DOHH2 (cell line): ENCODE measurements around the gene GATA3.

Source experiments
- H3F3A ChIP-seq: fragments of 200-600 bp; sonication (generic), shearing (Covaris generic); 2 replicates; pipeline ENCODE4 v1.6.0; 2016; ENCODE audit warnings: antibody characterized with exemption, mild to moderate bottlenecking; ENCODE audit not compliant: control insufficient read depth, insufficient read depth
- H3K27ac ChIP-seq: fragments of 200-600 bp; sonication (generic); 2 replicates; pipeline ENCODE4 v1.5.1; 2014; ENCODE audit warnings: low read depth, mild to moderate bottlenecking, low read length, moderate library complexity
- H3K27me3 ChIP-seq: fragments of 200-600 bp; sonication (generic); 2 replicates; pipeline ENCODE4 v1.6.1; 2014; ENCODE audit warnings: mild to moderate bottlenecking, low read length, mixed read lengths; ENCODE audit not compliant: control insufficient read depth
- H3K36me3 ChIP-seq: fragments of 200-600 bp; sonication (generic); 2 replicates; pipeline ENCODE4 v1.6.1; 2014; ENCODE audit warnings: mild to moderate bottlenecking, low read length, moderate library complexity, mixed read lengths; ENCODE audit not compliant: control insufficient read depth
- H3K4me1 ChIP-seq: fragments of 200-600 bp; sonication (generic); 2 replicates; pipeline ENCODE4 v1.6.1; 2014; ENCODE audit warnings: mild to moderate bottlenecking, low read length, mixed read lengths; ENCODE audit not compliant: control insufficient read depth
- H3K4me2 ChIP-seq: fragments of 200-600 bp; sonication (generic); 2 replicates; pipeline ENCODE4 v1.6.0; 2014; ENCODE audit warnings: mild to moderate bottlenecking, low read length, moderate library complexity
- H3K4me3 ChIP-seq: fragments of 200-600 bp; sonication (generic); 2 replicates; pipeline ENCODE4 v1.5.1; 2014; ENCODE audit warnings: mild to moderate bottlenecking, low read length, mixed read lengths
- H3K79me2 ChIP-seq: fragments of 200-600 bp; sonication (generic); 2 replicates; pipeline ENCODE4 v1.6.1; 2014; ENCODE audit warnings: mild to moderate bottlenecking, low read length, mixed read lengths; ENCODE audit not compliant: control insufficient read depth
- H3K9me2 ChIP-seq: fragments of 200-600 bp; sonication (generic); replicated peaks from 2 replicates; pipeline ENCODE4 v1.6.1; 2014; ENCODE audit warnings: mild to moderate bottlenecking, low read length, mixed read lengths; ENCODE audit not compliant: control insufficient read depth
- H3K9me3 ChIP-seq: fragments of 200-600 bp; sonication (generic); 2 replicates; pipeline ENCODE4 v1.6.1; 2014; ENCODE audit warnings: antibody characterized with exemption, low read length, mixed read lengths; ENCODE audit not compliant: control insufficient read depth, insufficient read depth
- H4K20me1 ChIP-seq: fragments of 200-600 bp; sonication (generic); 2 replicates; pipeline ENCODE4 v1.6.0; 2014; ENCODE audit warnings: low read depth, mild to moderate bottlenecking, antibody characterized with exemption, low read length, moderate library complexity; ENCODE audit not compliant: control insufficient read depth, insufficient read depth
- CTCF ChIP-seq: fragments of 200-600 bp; sonication (generic); IDR thresholded peaks from one replicate; pipeline ENCODE4 v1.5.1; 2014; ENCODE audit warnings: antibody characterized with exemption, mild to moderate bottlenecking, low read depth, low read length; ENCODE audit not compliant: poor library complexity, severe bottlenecking
- EZH2phosphoT487 ChIP-seq: fragments of 200-600 bp; sonication (generic); IDR thresholded peaks from 2 replicates; pipeline ENCODE4 v1.6.1; 2017; ENCODE audit warnings: borderline replicate concordance, mild to moderate bottlenecking, antibody characterized with exemption, low read length, moderate library complexity, mixed read lengths

GATA3 gene

GRCh38 chr10:8116926-8117493, 62.5 kb downstream of the GATA3 start:
- no peak for TF ChIP-seq CTCF
- TF ChIP-seq EZH2phosphoT487: no peak
- no peaks in the 10 kb centered on the region for H3K27me3 ChIP-seq
- H3K4me2 ChIP-seq: no peak overlapping the region
- no peaks in the 10 kb centered on the region for H3K79me2 ChIP-seq
- H3F3A ChIP-seq: no peaks in the 10 kb centered on the region
- no peaks in the 10 kb centered on the region for H3K36me3 ChIP-seq
- no peak overlapping the region for H3K4me3 ChIP-seq
- no peak overlapping the region for H3K27ac ChIP-seq
- H3K9me3 ChIP-seq: no peaks in the 10 kb centered on the region
- H3K4me1 ChIP-seq: no peaks in the 10 kb centered on the region
- H4K20me1 ChIP-seq: no peaks in the 10 kb centered on the region
- no peaks in the 10 kb centered on the region for H3K9me2 ChIP-seq

GRCh38 chr10:8121201-8121890, 66.9 kb downstream of the GATA3 start:
- H3K4me1 ChIP-seq: no peaks in the 10 kb centered on the region
- no peaks in the 10 kb centered on the region for H3K36me3 ChIP-seq
- no peaks in the 10 kb centered on the region for H3F3A ChIP-seq
- no peaks in the 10 kb centered on the region for H3K79me2 ChIP-seq
- H3K4me2 ChIP-seq: no peak overlapping the region
- H3K27ac ChIP-seq: no peak overlapping the region
- no peaks in the 10 kb centered on the region for H4K20me1 ChIP-seq
- H3K4me3 ChIP-seq: no peak overlapping the region
- TF ChIP-seq EZH2phosphoT487 (no peak), CTCF (no peak)
- H3K27me3 ChIP-seq: no peaks in the 10 kb centered on the region
- H3K9me3 ChIP-seq: no peaks in the 10 kb centered on the region
- H3K9me2 ChIP-seq: no peaks in the 10 kb centered on the region

- Histone ChIP-seq H3K27ac (no peak overlapping the region), H3K4me2 (no peak overlapping the region), H3K9me3 (no peaks in the 10 kb centered on the region), H3K27me3 (no peaks in the 10 kb centered on the region), H3K36me3 (no peaks in the 10 kb centered on the region), H3K4me3 (no peak overlapping the region), H3F3A (no peaks in the 10 kb centered on the region), H4K20me1 (no peaks in the 10 kb centered on the region), H3K9me2 (no peaks in the 10 kb centered on the region), H3K4me1 (no peaks in the 10 kb centered on the region), H3K79me2 (no peaks in the 10 kb centered on the region)
- TF ChIP-seq EZH2phosphoT487 (no peak), CTCF (no peak)
Measured at GRCh38 chr10:8122611-8123369, 68.3 kb downstream of the GATA3 start.
